ENCODE results near the gene MTA1.

Gene MTA1

GRCh38 chr14:105382343-105383082 is 37.1 kb upstream of the MTA1 start:
- no peak overlapping the region for H3K27ac ChIP-seq
- H3K9me3 ChIP-seq, result no peaks in the 10 kb centered on the region
- no peak overlapping the region for H3K4me3 ChIP-seq (ENCODE audit: low read depth in 1 of 2, low read length in 1 of 2)
- H3K4me1 ChIP-seq (ENCODE audit: control insufficient read depth in 1 of 2, insufficient read depth in 1 of 2, low read depth in 1 of 2, low read length in 1 of 2), result no peaks in the 10 kb centered on the region
- TF ChIP-seq CTCF (IDR thresholded peaks at IDR 0.05), result no peak
- no peaks in the 10 kb centered on the region for H3K27me3 ChIP-seq
- H3K36me3 ChIP-seq, result peaks cover 18% of the 10 kb centered on the region

GRCh38 chr14:105383083-105383730 is 36.4 kb upstream of the MTA1 start:
- Histone ChIP-seq H3K9me3 (no peaks in the 10 kb centered on the region), H3K27me3 (no peaks in the 10 kb centered on the region), H3K4me1 (ENCODE audit: control insufficient read depth in 1 of 2, insufficient read depth in 1 of 2, low read depth in 1 of 2, low read length in 1 of 2) (no peaks in the 10 kb centered on the region), H3K36me3 (peaks cover 18% of the 10 kb centered on the region), H3K4me3 (ENCODE audit: low read depth in 1 of 2, low read length in 1 of 2) (no peak overlapping the region), H3K27ac (no peak overlapping the region)
- no peak for TF ChIP-seq CTCF (IDR thresholded peaks at IDR 0.05)

GRCh38 chr14:105384041-105384557 is 35.5 kb upstream of the MTA1 start:
- Histone ChIP-seq H3K27me3 (no peaks in the 10 kb centered on the region), H3K27ac (no peak overlapping the region), H3K4me1 (ENCODE audit: control insufficient read depth in 1 of 2, insufficient read depth in 1 of 2, low read depth in 1 of 2, low read length in 1 of 2) (no peaks in the 10 kb centered on the region), H3K9me3 (no peaks in the 10 kb centered on the region), H3K4me3 (ENCODE audit: low read depth in 1 of 2, low read length in 1 of 2) (no peak overlapping the region), H3K36me3 (peaks cover 18% of the 10 kb centered on the region)
- no peak for TF ChIP-seq CTCF (IDR thresholded peaks at IDR 0.05)

GRCh38 chr14:105384605-105385321 is 34.9 kb upstream of the MTA1 start:
- no peak overlapping the region for H3K4me3 ChIP-seq (ENCODE audit: low read depth in 1 of 2, low read length in 1 of 2)
- H3K36me3 ChIP-seq, result peaks cover 18% of the 10 kb centered on the region
- H3K9me3 ChIP-seq, result no peaks in the 10 kb centered on the region
- peaks cover 5% of the 10 kb centered on the region in 2 experiments for H3K4me1 ChIP-seq (ENCODE audit: control insufficient read depth in 1 of 2, insufficient read depth in 1 of 2, low read depth in 1 of 2, low read length in 1 of 2)
- no peak overlapping the region for H3K27ac ChIP-seq
- TF ChIP-seq CTCF (IDR thresholded peaks at IDR 0.05), result no peak
- no peaks in the 10 kb centered on the region for H3K27me3 ChIP-seq

GRCh38 chr14:105385322-105385637 is 34.3 kb upstream of the MTA1 start:
- no peak for TF ChIP-seq CTCF (IDR thresholded peaks at IDR 0.05)
- H3K4me3 ChIP-seq (ENCODE audit: low read depth in 1 of 2, low read length in 1 of 2), result no peak overlapping the region
- H3K27me3 ChIP-seq, result no peaks in the 10 kb centered on the region
- no peak overlapping the region for H3K27ac ChIP-seq
- peaks cover 18% of the 10 kb centered on the region for H3K36me3 ChIP-seq
- H3K9me3 ChIP-seq, result no peaks in the 10 kb centered on the region
- peaks cover 10% of the 10 kb centered on the region in 2 experiments for H3K4me1 ChIP-seq (ENCODE audit: control insufficient read depth in 1 of 2, insufficient read depth in 1 of 2, low read depth in 1 of 2, low read length in 1 of 2)
